Thyroid gland (tissue), 4 donors: ENCODE measurements around the gene CCDC136. TPM values are rescaled to one million over a fixed set of nuclear protein-coding genes. Genes with fewer than 3 reads are reported as not detected.

Source experiments
- DNase-seq, 2 donors: peaks; one replicate each; pipeline ENCODE4 v3.0.0-alpha.2; 2019
- H3K27ac ChIP-seq, 3 donors: fragments of 200-600 bp; sonication (generic); 1 replicate in 2 of 3; 2 replicates in 1 of 3; pipeline ENCODE4 v1.5.1; 2016 to 2019; ENCODE audit warnings: mild to moderate bottlenecking in 1 of 3, moderate library complexity in 1 of 3
- H3K27me3 ChIP-seq: fragments of 200-600 bp; sonication (generic); one replicate; pipeline ENCODE4 v1.5.1; 2019
- H3K36me3 ChIP-seq, 2 donors: fragments of 200-600 bp; sonication (generic); one replicate each; pipeline ENCODE4 v1.5.1; 2016 to 2019
- H3K4me1 ChIP-seq, 2 donors: fragments of 200-600 bp; sonication (generic); one replicate each; pipeline ENCODE4 v1.5.1; 2017 to 2019
- H3K4me3 ChIP-seq, 3 donors: fragments of 200-600 bp; sonication (generic); replicated peaks in 1 of 3; 1 replicate in 2 of 3; 2 replicates in 1 of 3; pipeline ENCODE4 v1.5.1; 2016; ENCODE audit warnings: mild to moderate bottlenecking in 1 of 3
- H3K9me3 ChIP-seq: fragments of 200-600 bp; sonication (generic); one replicate; pipeline ENCODE4 v1.5.1; 2017
- CTCF ChIP-seq, 6 experiments: fragments of 200-600 bp in 3 of 6; fragments of 450-650 bp in 3 of 6; sonication (generic) in 3 of 6; IDR thresholded peaks; one replicate each; pipeline ENCODE4 v1.5.1; 2016 to 2019; ENCODE audit warnings: antibody characterized with exemption in 6 of 6, mild to moderate bottlenecking in 2 of 6, inconsistent platforms in 1 of 6, moderate library complexity in 1 of 6
- POLR2A ChIP-seq, 2 donors: fragments of 450-650 bp; IDR thresholded peaks; one replicate each; pipeline ENCODE4 v1.6.1; 2017; ENCODE audit warnings: antibody characterized with exemption in 2 of 2, mild to moderate bottlenecking in 2 of 2, moderate library complexity in 1 of 2
- WGBS, 2 donors: methylation state at CpG; one replicate each; pipeline ENCODE4 v1.1.5; 2017; 5-methylcytosine and 5-hydroxymethylcytosine counted together
- intact Hi-C: fragments of 100-400 bp; cut with DNase I; formaldehyde crosslinking; loops from one replicate; pipeline ENCODE4 v1.15.1; 2023
- total RNA-seq, 4 donors: library from RNA; depleted of rRNA; stranded (reverse); fragments of >200 nt; gene quantifications; one replicate each; pipeline ENCODE4 v1.2.3, GENCODE V29; 2016

Gene CCDC136
- total RNA-seq, 4 donors from 2014 or later = 4.4 to 4.9 (median 4.6) TPM

DNA sequence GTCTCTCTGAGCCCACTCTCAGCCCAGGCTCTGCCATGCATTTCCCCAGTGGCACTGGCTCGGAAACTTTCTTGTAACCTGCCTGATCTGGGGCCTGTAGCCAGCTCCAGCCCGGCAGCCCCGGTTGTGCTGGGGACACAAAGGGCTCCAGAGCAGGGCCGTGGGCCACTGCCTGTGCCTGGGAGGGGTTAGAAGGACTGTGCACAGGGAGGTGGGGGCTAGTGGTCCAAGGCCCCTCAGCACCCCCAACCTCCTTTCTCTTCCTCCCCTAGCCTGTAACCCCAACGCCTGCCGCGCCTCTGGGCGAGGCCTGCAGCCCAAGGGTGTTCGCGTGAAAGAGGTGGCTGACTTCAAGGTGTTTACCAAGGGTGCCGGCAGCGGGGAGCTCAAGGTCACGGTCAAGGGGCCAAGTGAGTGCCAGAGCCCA, 48.0 kb downstream of the CCDC136 start:
- Histone ChIP-seq H3K27ac (no peak overlapping the region), H3K9me3 (no peaks in the 10 kb centered on the region), H3K27me3 (no peaks in the 10 kb centered on the region), H3K4me3 (no peak overlapping the region), H3K4me1 (no peaks in the 10 kb centered on the region), H3K36me3 (no peaks in the 10 kb centered on the region)
- 83 to 91% methylated on average over 9 to 12 of the region's 13 CpGs for WGBS, 2 donors
- DNase-seq = no peak
- intact Hi-C loops = no loop called here
- TF ChIP-seq CTCF (IDR thresholded peaks at IDR 0.05) = no peak
- TF ChIP-seq POLR2A (IDR thresholded peaks at IDR 0.05) = no peak

DNA sequence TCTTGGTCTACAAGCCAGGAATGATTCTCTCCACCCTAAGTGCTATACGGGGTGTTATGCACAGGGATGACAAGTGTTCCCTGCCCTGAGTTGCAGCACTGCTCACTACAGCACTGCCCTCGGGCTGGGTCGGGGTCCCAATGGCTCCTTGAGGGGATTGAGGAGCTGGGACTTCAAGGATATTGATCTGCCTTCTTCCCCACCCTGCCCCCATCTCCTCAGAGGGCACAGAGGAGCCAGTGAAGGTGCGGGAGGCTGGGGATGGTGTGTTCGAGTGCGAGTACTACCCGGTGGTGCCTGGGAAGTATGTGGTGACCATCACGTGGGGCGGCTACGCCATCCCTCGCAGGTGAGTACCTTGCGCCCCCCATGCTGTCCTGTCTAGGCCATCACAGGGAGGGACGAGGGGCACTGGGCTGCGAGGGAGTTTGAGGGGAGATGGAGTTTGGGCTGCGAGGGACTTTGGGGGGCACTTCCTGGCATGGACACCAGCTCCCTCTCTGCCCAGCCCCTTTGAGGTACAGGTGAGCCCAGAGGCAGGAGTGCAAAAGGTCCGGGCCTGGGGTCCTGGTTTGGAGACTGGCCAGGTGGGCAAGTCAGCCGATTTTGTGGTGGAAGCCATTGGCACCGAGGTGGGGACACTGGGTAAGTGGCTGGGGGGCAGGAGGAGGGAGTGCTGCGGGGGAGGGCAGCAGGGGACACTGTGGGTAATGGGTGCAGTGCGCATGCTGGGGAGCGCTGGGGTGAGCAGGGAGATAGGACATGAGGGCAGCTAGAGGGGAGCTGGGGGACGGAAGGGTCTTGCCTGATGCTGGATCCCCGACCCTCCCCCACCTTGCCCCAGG, 48.8 kb downstream of the CCDC136 start:
- H3K27ac ChIP-seq = no peak overlapping the region
- H3K36me3 ChIP-seq = no peaks in the 10 kb centered on the region
- H3K4me1 ChIP-seq = no peaks in the 10 kb centered on the region
- WGBS, 2 donors = 88 to 94% methylated on average over 21 to 22 of the region's 23 CpGs
- no peak for DNase-seq
- no peak overlapping the region for H3K4me3 ChIP-seq
- intact Hi-C loops = no loop called here
- TF ChIP-seq POLR2A (IDR thresholded peaks at IDR 0.05) = no peak
- TF ChIP-seq CTCF (IDR thresholded peaks at IDR 0.05) = no peak
- no peaks in the 10 kb centered on the region for H3K27me3 ChIP-seq
- no peaks in the 10 kb centered on the region for H3K9me3 ChIP-seq

- WGBS, 2 donors = 81 to 91% methylated on average over 15 of the region's 17 CpGs
- no peaks in the 10 kb centered on the region for H3K4me1 ChIP-seq
- H3K27ac ChIP-seq = no peak overlapping the region
- no peaks in the 10 kb centered on the region for H3K36me3 ChIP-seq
- H3K27me3 ChIP-seq = no peaks in the 10 kb centered on the region
- TF ChIP-seq POLR2A (IDR thresholded peaks at IDR 0.05) (no peak), CTCF (IDR thresholded peaks at IDR 0.05) (no peak)
- intact Hi-C loops = no loop called here
- no peak overlapping the region for H3K4me3 ChIP-seq
- DNase-seq = no peak
- no peaks in the 10 kb centered on the region for H3K9me3 ChIP-seq
Measured at GRCh38 chr7:128841171-128841690, 49.5 kb downstream of the CCDC136 start.

GRCh38 chr7:128841921-128842673, 50.3 kb downstream of the CCDC136 start:
- Histone ChIP-seq H3K4me3 (no peak overlapping the region), H3K27ac (no peak overlapping the region), H3K36me3 (no peaks in the 10 kb centered on the region), H3K27me3 (no peaks in the 10 kb centered on the region), H3K4me1 (no peaks in the 10 kb centered on the region), H3K9me3 (no peaks in the 10 kb centered on the region)
- TF ChIP-seq POLR2A (IDR thresholded peaks at IDR 0.05) = no peak
- peak; percentile 25 to 71 (median 39) for TF ChIP-seq CTCF (IDR thresholded peaks at IDR 0.05)
- 43 to 87% methylated on average over 13 to 16 of the region's 35 CpGs for WGBS, 2 donors
- peak; percentile 26 to 32 for DNase-seq
- intact Hi-C loops = no loop called here
